IPS-18c (cell line): ENCODE data around the gene LRRC27.

ENCODE experiments used
- H3K4me3 ChIP-seq: 2 replicates; pipeline ENCODE4 v1.7.0; 2013; ENCODE audit warnings: low read depth, mild to moderate bottlenecking, low read length, moderate library complexity; ENCODE audit not compliant: insufficient read depth
- H3K9me3 ChIP-seq: one replicate; pipeline ENCODE4 v1.6.1; 2013; ENCODE audit warnings: mild to moderate bottlenecking, low read length, moderate library complexity; ENCODE audit not compliant: control insufficient read depth, insufficient read depth

Gene LRRC27

GRCh38 chr10:132406181-132406580 is 74.2 kb downstream of the LRRC27 start:
- peaks cover 2% of the 10 kb centered on the region for H3K9me3 ChIP-seq
- no peak overlapping the region for H3K4me3 ChIP-seq

GRCh38 chr10:132406750-132407149 is 74.8 kb downstream of the LRRC27 start:
- H3K4me3 ChIP-seq, result no peak overlapping the region
- peaks cover 2% of the 10 kb centered on the region for H3K9me3 ChIP-seq

GRCh38 chr10:132407243-132407746 is 75.3 kb downstream of the LRRC27 start:
- no peak overlapping the region for H3K4me3 ChIP-seq

GRCh38 chr10:132407846-132408278 is 75.9 kb downstream of the LRRC27 start:
- Histone ChIP-seq H3K4me3 (peak overlapping the region; percentile 5; the same call in 1 of the 2 replicates), H3K9me3 (peaks cover 2% of the 10 kb centered on the region)

More at GRCh38 chr10:132407243-132407746, 75.3 kb downstream of the LRRC27 start:
- H3K9me3 ChIP-seq, result peaks cover 2% of the 10 kb centered on the region

- Histone ChIP-seq H3K9me3 (peaks cover 2% of the 10 kb centered on the region), H3K4me3 (peak overlapping the region; percentile 5; the same call in 1 of the 2 replicates)
These were observed 76.4 kb downstream of the LRRC27 start for GRCh38 chr10:132408367-132408781.

GRCh38 chr10:132408823-132409666 is 77.1 kb downstream of the LRRC27 start:
- H3K9me3 ChIP-seq, result peaks cover 2% of the 10 kb centered on the region
- H3K4me3 ChIP-seq, result no peak overlapping the region

GRCh38 chr10:132409667-132410028 is 77.7 kb downstream of the LRRC27 start:
- Histone ChIP-seq H3K9me3 (peaks cover 2% of the 10 kb centered on the region), H3K4me3 (no peak overlapping the region)

- peaks cover 2% of the 10 kb centered on the region for H3K9me3 ChIP-seq
- H3K4me3 ChIP-seq, result no peak overlapping the region
These were observed 78.2 kb downstream of the LRRC27 start for GRCh38 chr10:132410056-132410778.

- Histone ChIP-seq H3K9me3 (peaks cover 2% of the 10 kb centered on the region), H3K4me3 (no peak overlapping the region)
These were observed 79.0 kb downstream of the LRRC27 start for GRCh38 chr10:132410779-132411532.

GRCh38 chr10:132411561-132412253 is 79.7 kb downstream of the LRRC27 start:
- no peaks in the 10 kb centered on the region for H3K9me3 ChIP-seq
- H3K4me3 ChIP-seq, result no peak overlapping the region

- no peaks in the 10 kb centered on the region for H3K9me3 ChIP-seq
- H3K4me3 ChIP-seq, result no peak overlapping the region
These were observed 80.6 kb downstream of the LRRC27 start for GRCh38 chr10:132412316-132413192.

- H3K4me3 ChIP-seq, result no peak overlapping the region
These were observed 81.5 kb downstream of the LRRC27 start for GRCh38 chr10:132413226-132414205.

GRCh38 chr10:132414402-132415016 is 82.5 kb downstream of the LRRC27 start:
- Histone ChIP-seq H3K4me3 (no peak overlapping the region), H3K9me3 (no peaks in the 10 kb centered on the region)

More at GRCh38 chr10:132413226-132414205, 81.5 kb downstream of the LRRC27 start:
- H3K9me3 ChIP-seq, result no peaks in the 10 kb centered on the region

GRCh38 chr10:132415255-132415654 is 83.3 kb downstream of the LRRC27 start:
- Histone ChIP-seq H3K9me3 (no peaks in the 10 kb centered on the region), H3K4me3 (no peak overlapping the region)
